ENCODE data around the gene TRIM9.

- TF ChIP-seq POLR2A (IDR thresholded peaks at IDR 0.05) (no peak), CTCF (IDR thresholded peaks at IDR 0.05) (no peak)
These were observed 59.2 kb downstream of the TRIM9 start for GRCh38 chr14:51035611-51036192.

Measured in ovary (tissue), 3 donors.